Dendritic cell treated with granulocyte-macrophage colony-stimulating factor and Interleukin-4, amounts not matched to agents 40 ng/mL and 50 ng/mL, for 4 days (primary cell): ENCODE measurements around the gene TSEN54.

Experiments
- H3K27ac Mint-ChIP-seq: one replicate; pipeline ENCODE4 v1.8.0; 2022; ENCODE audit warnings: mild to moderate bottlenecking, mixed read lengths
- H3K27me3 Mint-ChIP-seq: one replicate; pipeline ENCODE4 v1.8.0; 2022; ENCODE audit warnings: mild to moderate bottlenecking, mixed read lengths
- H3K36me3 Mint-ChIP-seq: one replicate; pipeline ENCODE4 v1.8.0; 2022; ENCODE audit warnings: low read depth, mixed read lengths
- H3K4me1 Mint-ChIP-seq: one replicate; pipeline ENCODE4 v1.8.0; 2022; ENCODE audit warnings: low read depth, mixed read lengths
- H3K4me3 Mint-ChIP-seq: one replicate; pipeline ENCODE4 v1.8.0; 2022; ENCODE audit warnings: mild to moderate bottlenecking, moderate library complexity, mixed read lengths
- H3K9me3 Mint-ChIP-seq: one replicate; pipeline ENCODE4 v1.8.0; 2022; ENCODE audit warnings: mixed read lengths
- intact Hi-C: fragments of 100-400 bp; cut with micrococcal nuclease; formaldehyde crosslinking; loops from one replicate; pipeline ENCODE4 v1.15.0; 2022

Gene TSEN54

DNA sequence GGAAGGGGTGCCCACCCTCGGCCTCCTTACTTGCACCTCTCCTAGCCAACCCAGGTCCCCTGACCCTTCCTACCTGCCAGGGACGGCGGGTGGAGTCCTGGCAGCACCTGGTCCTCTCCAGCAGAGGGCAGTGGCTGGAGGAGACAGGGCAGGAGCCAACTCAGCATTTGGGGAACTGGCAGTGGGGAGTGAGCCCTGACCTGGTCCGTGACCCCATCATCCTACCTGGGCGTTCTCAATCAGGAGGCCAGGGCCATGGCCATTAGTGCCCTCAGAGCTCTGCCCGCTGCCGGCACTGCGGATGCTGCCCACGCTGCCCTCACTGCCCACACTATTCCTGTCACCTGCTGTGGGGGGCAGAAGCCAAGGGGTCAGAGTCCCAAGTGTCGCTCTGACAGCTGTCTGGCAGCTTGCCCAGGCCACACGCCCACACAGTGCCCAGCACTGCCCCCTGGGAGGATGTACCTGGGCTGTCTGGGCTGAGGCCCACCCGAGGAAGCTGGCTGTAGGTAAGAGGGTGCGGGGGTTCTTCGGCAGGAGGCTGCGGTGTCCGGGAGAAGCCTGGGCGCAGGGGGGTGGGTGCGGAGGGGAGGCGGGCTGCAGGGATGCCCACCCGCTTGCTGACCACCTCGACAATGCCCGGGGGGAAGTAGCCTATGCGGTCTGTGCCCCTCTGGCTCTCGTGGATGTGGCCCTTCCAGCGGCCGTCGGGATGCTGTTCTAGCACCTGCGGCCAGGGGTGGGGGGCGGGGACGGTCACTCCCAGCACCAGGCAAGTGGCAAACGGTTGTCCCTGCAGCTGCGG lies 11.8 kb upstream of the TSEN54 start:
- intact Hi-C loops, result no loop called here
- Mint-ChIP-seq H3K27me3 (peaks cover 2% of the 10 kb centered on the region), H3K27ac (no peak overlapping the region), H3K36me3 (peaks cover 12% of the 10 kb centered on the region), H3K4me1 (no peaks in the 10 kb centered on the region), H3K9me3 (no peaks in the 10 kb centered on the region), H3K4me3 (no peak overlapping the region)

DNA sequence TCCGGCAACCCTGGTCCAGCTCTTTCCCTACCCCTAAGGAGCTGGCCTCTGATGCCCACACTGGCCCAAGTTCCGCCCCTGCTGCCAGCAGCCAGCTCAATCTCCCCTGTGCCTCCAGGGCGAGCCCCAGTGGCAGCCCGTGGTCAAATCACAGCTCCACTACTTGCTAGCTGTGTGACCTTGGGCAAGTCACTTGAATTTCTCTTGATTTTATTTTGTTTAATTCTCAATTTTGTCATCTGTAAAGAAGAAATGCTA lies 11.2 kb upstream of the TSEN54 start:
- H3K36me3 Mint-ChIP-seq, result peaks cover 7% of the 10 kb centered on the region
- no peaks in the 10 kb centered on the region for H3K9me3 Mint-ChIP-seq
- no peak overlapping the region for H3K27ac Mint-ChIP-seq
- peaks cover 4% of the 10 kb centered on the region for H3K27me3 Mint-ChIP-seq
- H3K4me1 Mint-ChIP-seq, result no peaks in the 10 kb centered on the region
- intact Hi-C loops, result no loop called here
- no peak overlapping the region for H3K4me3 Mint-ChIP-seq

DNA sequence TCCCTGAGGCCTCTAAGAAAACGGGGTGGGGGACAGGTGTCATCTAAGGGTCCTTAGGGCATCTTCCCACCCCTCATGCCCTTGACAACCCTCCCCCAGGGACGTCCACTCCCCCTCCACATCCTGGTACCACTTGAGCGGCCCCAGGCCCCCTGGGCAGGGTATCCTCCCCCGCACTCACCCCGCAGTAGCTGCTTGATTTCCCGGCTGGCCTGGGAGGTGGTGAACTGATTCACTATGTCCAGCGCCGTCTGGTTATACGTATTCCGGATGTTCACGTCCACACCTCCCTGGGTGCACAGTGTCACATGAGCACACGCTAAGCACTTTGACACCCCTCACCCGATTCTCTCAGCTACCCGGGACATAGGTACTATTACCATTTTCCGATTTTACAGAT lies 10.7 kb upstream of the TSEN54 start:
- no peaks in the 10 kb centered on the region for H3K9me3 Mint-ChIP-seq
- no peaks in the 10 kb centered on the region for H3K4me1 Mint-ChIP-seq
- H3K36me3 Mint-ChIP-seq, result peaks cover 1% of the 10 kb centered on the region
- H3K27me3 Mint-ChIP-seq, result peaks cover 4% of the 10 kb centered on the region
- intact Hi-C loops, result no loop called here
- no peak overlapping the region for H3K4me3 Mint-ChIP-seq
- no peak overlapping the region for H3K27ac Mint-ChIP-seq

DNA sequence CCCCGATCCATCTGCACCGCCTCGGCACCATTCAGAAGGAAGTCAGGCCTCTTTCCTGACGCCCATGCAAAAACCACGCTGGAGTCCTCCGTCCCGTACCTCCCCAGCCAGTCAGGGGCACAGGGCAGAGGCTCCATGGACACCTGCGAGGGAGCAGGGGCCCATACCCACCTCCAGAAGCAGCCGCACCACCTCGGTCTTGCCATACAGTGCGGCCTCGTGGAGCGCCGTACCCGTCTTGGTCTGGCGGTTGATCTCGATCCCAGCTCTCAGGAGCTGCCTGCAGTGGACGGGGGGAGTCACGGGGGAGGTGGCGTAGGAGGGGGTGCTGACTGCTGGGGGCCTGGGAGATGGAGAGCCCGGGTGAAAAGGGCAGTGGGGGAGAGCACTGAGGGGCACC lies 10.2 kb upstream of the TSEN54 start:
- Mint-ChIP-seq H3K9me3 (no peaks in the 10 kb centered on the region), H3K27ac (no peak overlapping the region), H3K36me3 (no peaks in the 10 kb centered on the region), H3K4me3 (no peak overlapping the region), H3K4me1 (no peaks in the 10 kb centered on the region), H3K27me3 (peaks cover 4% of the 10 kb centered on the region)
- intact Hi-C loops, result no loop called here

DNA sequence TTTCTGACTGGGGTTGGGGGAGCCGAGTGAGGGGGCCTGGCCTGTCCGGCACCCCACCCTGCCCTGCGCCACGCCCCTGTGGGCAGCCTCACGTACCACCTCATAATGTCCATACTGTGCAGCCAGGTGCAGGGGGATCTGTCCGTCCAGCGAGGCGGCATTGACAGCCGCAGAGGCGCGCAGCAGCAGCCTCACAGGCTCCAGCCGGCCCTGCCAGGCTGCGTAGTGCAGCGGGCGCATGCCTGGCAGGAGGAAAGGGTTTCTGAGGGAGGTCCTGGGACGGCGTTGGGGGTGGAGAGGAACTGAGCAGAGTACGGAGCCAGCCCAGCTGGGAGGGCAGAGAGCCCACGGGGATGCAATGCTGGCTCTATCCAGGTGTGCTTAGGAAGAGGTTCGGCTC lies 9.4 kb upstream of the TSEN54 start:
- Mint-ChIP-seq H3K36me3 (no peaks in the 10 kb centered on the region), H3K27ac (no peak overlapping the region), H3K27me3 (peaks cover 5% of the 10 kb centered on the region), H3K9me3 (no peaks in the 10 kb centered on the region), H3K4me1 (no peaks in the 10 kb centered on the region), H3K4me3 (no peak overlapping the region)
- intact Hi-C loops, result no loop called here

DNA sequence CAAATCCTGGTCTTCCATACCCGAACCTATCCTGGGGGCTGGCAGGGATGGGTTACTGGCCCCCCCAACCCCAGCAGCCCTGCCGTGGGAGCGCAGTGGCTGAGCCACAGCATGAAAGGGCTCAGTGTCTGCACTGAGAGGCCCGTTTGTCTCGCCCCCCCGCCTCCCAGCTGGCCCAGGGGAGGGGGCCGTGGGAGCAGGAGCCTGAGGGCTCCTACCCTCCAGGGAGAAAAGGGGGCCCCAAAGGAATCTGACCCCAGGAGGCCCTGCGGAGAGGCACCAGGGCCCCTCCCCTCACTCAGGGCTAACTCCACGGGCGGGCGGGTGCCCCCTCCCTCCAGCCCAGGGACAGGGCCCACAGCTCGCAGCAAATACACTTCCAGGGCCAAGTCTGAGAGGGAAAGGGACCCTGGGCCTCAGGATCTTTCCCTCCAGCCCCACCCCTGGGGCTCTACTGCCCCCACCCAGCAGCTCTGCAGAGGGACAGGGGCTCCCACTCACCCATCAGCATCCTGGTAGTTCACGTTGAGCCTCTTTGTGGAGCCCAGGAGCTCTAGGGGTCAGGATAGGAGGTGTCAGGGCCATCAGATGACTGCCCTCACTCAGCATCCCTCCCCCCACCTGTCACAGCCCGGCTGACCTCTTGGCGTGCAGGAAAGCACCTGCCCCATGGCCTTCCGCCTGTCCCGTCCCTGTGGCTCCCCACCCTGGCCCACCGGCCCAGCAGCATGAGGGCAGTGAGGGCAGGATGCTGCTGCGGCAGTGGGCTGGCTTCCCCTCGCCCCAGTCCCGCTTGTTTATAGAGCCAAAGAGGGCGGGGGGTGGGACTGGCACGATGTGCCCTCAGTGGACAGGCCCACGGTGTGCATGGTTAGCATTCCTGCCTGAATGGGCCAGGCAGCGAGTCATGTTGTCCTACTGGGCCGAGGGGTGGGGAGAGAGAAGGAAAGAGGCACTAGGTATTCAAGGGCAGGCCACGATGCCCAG lies 8.3 kb upstream of the TSEN54 start:
- no peak overlapping the region for H3K27ac Mint-ChIP-seq

DNA sequence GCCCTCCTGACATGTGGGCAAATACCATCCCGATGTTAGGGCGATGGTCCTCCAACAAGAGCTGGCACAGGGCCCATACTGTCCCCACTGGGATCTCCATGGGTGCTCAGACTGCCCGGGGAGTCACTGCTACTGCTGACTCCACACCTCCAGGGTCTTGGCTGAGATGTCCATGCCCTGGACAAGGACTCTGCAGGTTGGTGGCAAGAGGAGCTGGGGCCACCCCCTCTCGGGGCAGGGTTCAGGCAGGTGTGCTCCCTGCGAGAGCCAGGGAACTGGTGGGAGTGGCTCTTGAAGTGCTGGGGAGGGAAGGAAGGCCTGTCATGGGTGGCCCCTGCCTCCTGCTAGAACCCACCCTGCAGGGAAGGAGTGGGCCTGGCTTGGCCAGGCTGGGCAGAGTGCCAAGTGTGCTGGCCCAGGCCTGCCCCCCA lies 7.4 kb upstream of the TSEN54 start:
- peaks cover 14% of the 10 kb centered on the region for H3K27me3 Mint-ChIP-seq
- no peaks in the 10 kb centered on the region for H3K9me3 Mint-ChIP-seq
- H3K27ac Mint-ChIP-seq, result no peak overlapping the region
- H3K4me1 Mint-ChIP-seq, result peaks cover 7% of the 10 kb centered on the region
- no peaks in the 10 kb centered on the region for H3K36me3 Mint-ChIP-seq
- intact Hi-C loops, result no loop called here
- H3K4me3 Mint-ChIP-seq, result no peak overlapping the region

More for the DNA sequence above, 8.3 kb upstream of the TSEN54 start:
- H3K4me3 Mint-ChIP-seq, result no peak overlapping the region
- peaks cover 7% of the 10 kb centered on the region for H3K4me1 Mint-ChIP-seq
- no peaks in the 10 kb centered on the region for H3K9me3 Mint-ChIP-seq
- H3K27me3 Mint-ChIP-seq, result peaks cover 7% of the 10 kb centered on the region
- no peaks in the 10 kb centered on the region for H3K36me3 Mint-ChIP-seq
- intact Hi-C loops, result no loop called here

DNA sequence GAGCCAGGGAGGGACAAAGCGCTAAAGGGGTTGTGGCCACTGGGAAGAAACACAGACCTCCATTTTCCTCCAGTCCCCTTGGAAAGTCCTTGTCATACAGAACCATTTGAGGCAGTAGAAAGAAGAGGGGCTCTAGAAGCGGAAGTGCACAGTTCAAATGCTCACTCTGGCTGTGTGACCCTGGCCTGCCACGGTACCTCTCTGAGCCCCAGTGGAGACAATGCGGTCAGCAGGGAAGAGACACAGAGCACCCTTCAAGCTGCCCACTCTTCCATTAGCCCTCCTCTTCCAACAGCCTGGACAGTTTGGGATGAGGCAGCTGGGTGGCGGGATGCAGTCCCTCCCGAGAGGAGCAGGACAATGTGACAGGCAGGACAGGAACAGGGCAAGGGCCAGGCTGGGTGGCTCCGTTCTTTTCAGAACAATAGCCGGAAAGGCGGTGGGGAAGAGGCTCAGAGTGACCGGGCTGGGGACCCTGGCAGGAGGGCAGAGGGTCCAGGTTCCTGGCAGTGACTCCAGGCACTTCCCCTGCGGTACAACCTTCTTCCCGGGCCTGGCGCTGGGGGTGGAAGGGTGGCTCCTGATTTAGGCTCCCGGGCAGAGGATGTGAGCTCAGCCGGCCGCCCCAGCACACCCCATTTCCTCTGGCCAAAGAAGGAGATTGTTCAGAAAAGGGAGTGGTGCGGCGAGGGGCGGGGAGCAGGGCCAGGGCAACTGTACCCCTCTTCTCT lies 6.6 kb upstream of the TSEN54 start:
- H3K9me3 Mint-ChIP-seq, result no peaks in the 10 kb centered on the region
- intact Hi-C loops, result no loop called here
- no peak overlapping the region for H3K4me3 Mint-ChIP-seq
- peaks cover 21% of the 10 kb centered on the region for H3K27me3 Mint-ChIP-seq
- H3K27ac Mint-ChIP-seq, result no peak overlapping the region
- H3K36me3 Mint-ChIP-seq, result no peaks in the 10 kb centered on the region
- H3K4me1 Mint-ChIP-seq, result peaks cover 7% of the 10 kb centered on the region

DNA sequence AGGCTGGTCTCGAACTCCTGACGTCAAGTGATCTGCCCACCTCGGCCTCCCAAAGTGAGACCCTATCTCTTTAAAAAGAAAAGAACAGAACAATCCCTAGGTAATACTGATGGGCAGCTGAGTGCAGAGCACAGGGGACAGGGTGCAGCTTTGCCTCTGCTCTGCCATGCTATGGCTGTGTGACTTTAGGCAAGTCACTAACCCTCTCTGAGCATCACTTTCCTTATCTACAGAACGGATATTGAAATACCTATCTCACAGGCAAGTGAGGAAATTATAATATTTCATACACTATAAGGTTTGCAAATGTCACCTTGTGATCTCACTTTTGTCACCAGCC lies 5.1 kb upstream of the TSEN54 start:
- Mint-ChIP-seq H3K36me3 (no peaks in the 10 kb centered on the region), H3K9me3 (no peaks in the 10 kb centered on the region), H3K4me3 (no peak overlapping the region), H3K27ac (no peak overlapping the region), H3K4me1 (peaks cover 7% of the 10 kb centered on the region), H3K27me3 (peaks cover 28% of the 10 kb centered on the region)
- intact Hi-C loops, result no loop called here

DNA sequence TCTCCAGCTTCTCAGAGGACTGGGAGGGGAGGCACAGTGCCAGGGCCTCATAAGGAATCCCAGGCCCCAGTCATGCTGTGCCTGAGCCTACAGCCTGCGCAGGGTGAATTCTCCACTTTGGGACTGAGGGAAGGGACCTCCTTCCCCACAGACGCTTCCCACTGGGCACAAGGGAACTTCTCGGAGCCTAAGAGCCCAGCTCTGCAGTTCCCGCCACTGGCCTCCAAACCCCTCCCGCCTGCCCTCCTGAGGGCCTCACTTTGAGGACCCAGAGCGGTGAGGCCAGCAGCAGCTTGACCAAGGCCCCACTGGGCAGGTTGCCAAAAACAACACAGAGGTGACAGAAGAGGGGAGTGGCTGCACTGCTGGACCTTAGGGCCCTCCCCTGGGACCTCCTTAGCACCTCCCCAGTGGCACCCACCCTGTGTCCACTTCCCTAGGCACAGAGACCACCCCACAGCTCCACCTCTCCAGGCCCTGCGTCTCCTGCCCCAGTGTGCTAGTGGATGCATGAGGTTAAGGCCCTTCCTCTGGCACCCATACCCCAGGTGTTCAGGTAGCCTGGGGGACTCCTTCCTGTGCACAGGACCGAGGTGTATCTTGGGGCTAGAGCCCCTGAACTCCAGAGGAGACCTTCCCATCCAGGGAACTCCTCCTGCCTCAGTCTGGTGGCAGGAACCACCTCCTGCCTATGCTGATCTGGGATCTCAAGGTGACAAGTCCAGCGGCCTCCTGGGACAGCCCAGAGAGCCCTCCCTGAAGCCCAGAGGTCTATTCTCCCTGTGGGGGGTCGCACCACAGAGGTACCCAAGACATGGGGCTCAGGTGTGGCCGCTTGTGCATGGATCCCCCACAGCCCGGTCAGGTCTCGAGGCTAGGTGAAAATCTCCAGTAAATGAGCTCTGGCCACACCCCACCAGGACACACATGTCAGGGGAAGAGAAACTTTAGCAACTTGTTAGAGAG lies 4.4 kb upstream of the TSEN54 start:
- Mint-ChIP-seq H3K9me3 (no peaks in the 10 kb centered on the region), H3K27me3 (peaks cover 30% of the 10 kb centered on the region), H3K4me1 (peaks cover 7% of the 10 kb centered on the region), H3K36me3 (no peaks in the 10 kb centered on the region), H3K27ac (no peak overlapping the region), H3K4me3 (no peak overlapping the region)
- intact Hi-C loops, result no loop called here

DNA sequence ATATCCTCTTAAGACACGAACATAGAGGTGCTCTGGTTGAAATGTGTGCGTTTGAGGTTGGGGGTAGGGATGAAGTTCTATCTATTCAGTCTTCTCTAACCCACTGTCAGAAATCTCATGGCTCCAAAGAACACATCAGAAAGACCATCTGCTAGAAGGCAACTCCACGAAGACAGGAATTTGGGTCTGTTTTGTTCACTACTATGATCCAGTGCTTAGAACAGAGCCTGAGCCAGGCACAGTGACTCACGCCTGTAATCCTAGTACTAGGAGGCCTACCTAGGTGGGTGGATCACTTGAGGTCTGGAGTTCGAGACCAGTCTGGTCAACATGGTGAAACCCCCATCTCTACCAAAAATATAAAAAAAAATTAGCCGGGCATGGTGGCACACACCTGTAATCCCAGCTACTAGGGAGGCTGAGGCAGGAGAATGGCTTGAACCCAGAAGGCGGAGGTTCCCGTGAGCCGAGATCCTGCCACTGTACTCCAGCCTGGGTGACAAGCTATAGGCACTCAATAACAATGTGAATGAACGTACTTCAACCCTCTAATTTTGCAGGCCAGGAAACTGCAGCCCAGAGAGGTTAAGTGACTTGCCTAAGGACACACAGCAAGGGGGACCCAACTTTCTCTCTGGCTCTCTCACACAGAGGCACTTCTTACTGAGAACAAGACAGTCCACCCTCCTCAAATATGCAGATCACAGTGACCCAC lies 3.2 kb upstream of the TSEN54 start:
- intact Hi-C loops, result no loop called here
- Mint-ChIP-seq H3K27ac (no peak overlapping the region), H3K4me3 (no peak overlapping the region), H3K9me3 (no peaks in the 10 kb centered on the region), H3K4me1 (peaks cover 19% of the 10 kb centered on the region), H3K36me3 (no peaks in the 10 kb centered on the region), H3K27me3 (peaks cover 42% of the 10 kb centered on the region)

DNA sequence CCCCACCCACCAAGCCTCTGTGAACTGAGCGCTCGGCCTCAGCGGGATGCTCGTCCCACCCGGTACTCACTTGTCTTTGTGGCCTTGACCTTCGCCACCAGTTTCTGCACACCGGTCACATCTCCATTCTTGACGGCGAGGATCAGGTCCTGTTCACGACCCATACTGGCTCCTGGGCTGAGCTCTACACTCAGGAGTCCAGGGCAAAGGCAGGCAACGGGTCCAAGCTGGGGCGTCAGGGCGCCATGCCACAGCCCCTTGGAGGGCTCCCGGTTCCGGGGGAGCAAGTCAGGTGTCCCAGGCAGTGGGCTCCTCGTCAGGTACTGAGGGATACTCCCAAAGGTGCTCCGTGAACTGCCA lies 2.7 kb upstream of the TSEN54 start:
- Mint-ChIP-seq H3K27me3 (peaks cover 44% of the 10 kb centered on the region), H3K4me3 (no peak overlapping the region), H3K9me3 (no peaks in the 10 kb centered on the region), H3K4me1 (peaks cover 24% of the 10 kb centered on the region), H3K36me3 (no peaks in the 10 kb centered on the region), H3K27ac (no peak overlapping the region)
- intact Hi-C loops, result no loop called here
